ENCODE results near the gene PPP1CA. TPM values are rescaled to one million over a fixed set of nuclear protein-coding genes. Genes with fewer than 3 reads are reported as not detected.

The PPP1CA gene
- total RNA-seq, 4 donors from 2014 or later: 49.9 to 78.6 (median 63.4) TPM

DNA sequence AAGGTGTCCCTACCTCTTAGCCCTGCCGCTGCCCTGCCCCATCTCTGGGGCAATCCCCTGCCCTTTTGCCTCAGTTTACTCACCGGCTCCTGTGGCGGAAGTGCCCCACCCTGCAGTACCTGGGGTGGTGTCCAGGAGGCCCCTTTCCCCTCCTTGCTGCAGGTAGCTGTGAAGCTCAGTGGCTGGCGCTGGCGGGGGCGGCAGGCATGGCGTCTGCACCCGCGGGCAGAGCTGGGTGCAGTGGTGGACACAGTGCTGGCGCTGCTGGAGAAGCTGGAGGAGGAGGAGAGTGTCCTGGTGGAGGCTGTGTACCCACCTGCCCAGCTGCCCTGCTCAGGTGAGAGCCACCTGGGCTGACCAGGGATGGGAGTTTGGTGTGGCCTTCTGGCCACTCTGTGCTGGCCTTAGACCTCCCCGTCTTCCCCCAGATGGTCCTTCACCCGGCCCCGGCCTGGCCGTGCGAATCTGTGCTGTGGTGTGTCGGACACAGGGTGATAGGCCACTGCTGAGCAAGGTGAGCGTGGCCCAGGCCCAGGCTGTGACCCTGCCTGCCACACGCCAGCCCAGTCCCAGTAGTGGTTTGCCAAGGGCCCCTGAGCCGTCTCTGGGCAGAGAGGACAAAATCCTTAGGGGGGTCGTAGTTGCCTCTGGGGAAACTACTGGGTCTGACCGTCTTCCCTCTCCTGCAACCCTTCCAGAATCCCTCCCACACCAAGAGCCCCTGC lies 17.8 kb upstream of the PPP1CA start:
- Histone ChIP-seq H3K4me3 (no peak overlapping the region), H3K27me3 (no peaks in the 10 kb centered on the region), H3K9me3 (no peaks in the 10 kb centered on the region), H3K4me1 (peaks cover 0 to 65% (median 15%) of the 10 kb centered on the region in 3 donors), H3K27ac (peak overlapping the region in 3 of 4 donors; percentile 88 to 91 (median 91)), H3K36me3 (no peaks in the 10 kb centered on the region)
- no peak for ATAC-seq
- no CpG with 5 or more reads among the region's 21 CpGs for WGBS, 2 donors (ENCODE audit: low coverage in 1 of 2)
- TF ChIP-seq EP300 (IDR thresholded peaks at IDR 0.05) (no peak), POLR2AphosphoS5 (IDR thresholded peaks at IDR 0.05) (no peak), POLR2A (IDR thresholded peaks at IDR 0.05) (no peak)
- TF ChIP-seq, protein P1, sequence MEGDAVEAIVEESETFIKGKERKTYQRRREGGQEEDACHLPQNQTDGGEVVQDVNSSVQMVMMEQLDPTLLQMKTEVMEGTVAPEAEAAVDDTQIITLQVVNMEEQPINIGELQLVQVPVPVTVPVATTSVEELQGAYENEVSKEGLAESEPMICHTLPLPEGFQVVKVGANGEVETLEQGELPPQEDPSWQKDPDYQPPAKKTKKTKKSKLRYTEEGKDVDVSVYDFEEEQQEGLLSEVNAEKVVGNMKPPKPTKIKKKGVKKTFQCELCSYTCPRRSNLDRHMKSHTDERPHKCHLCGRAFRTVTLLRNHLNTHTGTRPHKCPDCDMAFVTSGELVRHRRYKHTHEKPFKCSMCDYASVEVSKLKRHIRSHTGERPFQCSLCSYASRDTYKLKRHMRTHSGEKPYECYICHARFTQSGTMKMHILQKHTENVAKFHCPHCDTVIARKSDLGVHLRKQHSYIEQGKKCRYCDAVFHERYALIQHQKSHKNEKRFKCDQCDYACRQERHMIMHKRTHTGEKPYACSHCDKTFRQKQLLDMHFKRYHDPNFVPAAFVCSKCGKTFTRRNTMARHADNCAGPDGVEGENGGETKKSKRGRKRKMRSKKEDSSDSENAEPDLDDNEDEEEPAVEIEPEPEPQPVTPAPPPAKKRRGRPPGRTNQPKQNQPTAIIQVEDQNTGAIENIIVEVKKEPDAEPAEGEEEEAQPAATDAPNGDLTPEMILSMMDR (IDR thresholded peaks at IDR 0.05): no peak

DNA sequence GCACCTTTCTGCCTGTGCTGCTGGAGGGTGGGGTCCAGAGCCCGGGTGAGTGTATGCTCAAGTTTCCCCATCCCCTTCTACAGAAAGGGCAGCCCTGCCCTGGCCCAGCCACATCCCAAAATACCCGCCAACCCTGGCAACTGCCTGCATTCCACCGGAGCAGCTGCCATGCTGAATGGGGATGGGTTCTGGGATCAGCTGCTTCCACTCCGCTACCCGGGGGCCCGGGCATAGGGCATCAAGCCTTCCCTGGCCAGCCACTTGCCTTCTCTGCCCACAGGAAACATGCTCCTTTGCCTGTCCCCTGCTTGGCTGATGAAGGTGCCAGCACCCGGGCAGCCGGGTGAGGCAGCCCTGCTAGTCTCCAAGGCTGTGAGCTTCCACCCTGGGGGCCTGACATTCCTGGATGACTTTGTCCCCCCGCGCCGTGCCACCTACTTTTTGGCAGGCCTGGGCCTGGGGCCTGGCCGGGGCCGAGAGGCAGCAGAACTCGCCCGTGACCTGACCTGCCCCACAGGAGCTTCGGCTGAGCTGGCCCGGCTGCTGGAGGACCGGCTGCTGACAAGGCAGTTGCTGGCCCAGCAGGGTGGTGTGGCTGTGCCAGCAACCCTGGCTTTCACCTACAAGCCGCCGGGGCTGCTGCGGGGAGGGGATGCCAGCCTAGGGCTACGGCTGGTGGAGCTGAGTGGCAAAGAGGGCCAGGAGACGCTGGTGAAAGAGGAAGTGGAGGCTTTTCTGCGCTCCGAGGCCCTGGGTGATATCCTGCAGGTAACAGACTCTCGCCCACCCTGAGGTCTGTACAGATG lies 17.0 kb upstream of the PPP1CA start:
- 94% methylated on average over 3 of the region's 26 CpGs; no CpG with 5 or more reads in 1 of the 2 donors for WGBS, 2 donors (ENCODE audit: low coverage in 1 of 2)
- Histone ChIP-seq H3K4me3 (no peak overlapping the region), H3K27me3 (no peaks in the 10 kb centered on the region), H3K36me3 (no peaks in the 10 kb centered on the region), H3K4me1 (peaks cover 0 to 65% (median 15%) of the 10 kb centered on the region in 3 donors), H3K27ac (peak overlapping the region in 1 of 4 donors; percentile 88), H3K9me3 (no peaks in the 10 kb centered on the region)
- TF ChIP-seq POLR2AphosphoS5 (IDR thresholded peaks at IDR 0.05) (no peak), POLR2A (IDR thresholded peaks at IDR 0.05) (no peak), EP300 (IDR thresholded peaks at IDR 0.05) (no peak)
- TF ChIP-seq, protein P1 (IDR thresholded peaks at IDR 0.05): no peak
- no peak for ATAC-seq

DNA sequence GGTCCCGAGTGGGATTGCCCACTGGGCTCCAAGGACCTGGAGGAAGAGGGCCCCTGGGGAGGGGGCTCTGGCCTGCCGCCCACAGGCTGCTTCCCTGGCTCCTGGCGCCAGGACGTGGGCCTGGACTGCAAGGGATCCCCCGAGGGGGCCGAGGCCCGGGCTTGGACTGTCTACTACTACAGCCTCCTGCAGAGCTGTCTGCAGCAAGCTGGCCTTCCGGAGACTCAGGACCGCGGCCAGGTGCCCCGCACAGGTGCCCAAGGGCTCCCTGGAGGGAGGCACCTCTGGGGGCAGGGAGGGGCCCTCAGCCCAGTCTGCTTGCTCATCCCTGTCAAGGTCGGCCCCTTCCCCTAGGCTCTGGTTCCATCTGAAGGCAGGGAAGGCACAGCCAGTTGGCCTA lies 15.8 kb upstream of the PPP1CA start:
- Histone ChIP-seq H3K4me3 (no peak overlapping the region), H3K4me1 (peaks cover 0 to 65% (median 15%) of the 10 kb centered on the region in 3 donors), H3K36me3 (no peaks in the 10 kb centered on the region), H3K27ac (peak overlapping the region in 2 of 4 donors; percentile 45 to 70), H3K27me3 (peaks cover 7% of the 10 kb centered on the region), H3K9me3 (no peaks in the 10 kb centered on the region)
- ATAC-seq: no peak
- WGBS, 2 donors (ENCODE audit: low coverage in 1 of 2): no CpG with 5 or more reads among the region's 12 CpGs
- TF ChIP-seq EP300 (IDR thresholded peaks at IDR 0.05) (no peak), POLR2AphosphoS5 (IDR thresholded peaks at IDR 0.05) (no peak), POLR2A (IDR thresholded peaks at IDR 0.05) (no peak)
- TF ChIP-seq, protein P1 (IDR thresholded peaks at IDR 0.05): no peak

DNA sequence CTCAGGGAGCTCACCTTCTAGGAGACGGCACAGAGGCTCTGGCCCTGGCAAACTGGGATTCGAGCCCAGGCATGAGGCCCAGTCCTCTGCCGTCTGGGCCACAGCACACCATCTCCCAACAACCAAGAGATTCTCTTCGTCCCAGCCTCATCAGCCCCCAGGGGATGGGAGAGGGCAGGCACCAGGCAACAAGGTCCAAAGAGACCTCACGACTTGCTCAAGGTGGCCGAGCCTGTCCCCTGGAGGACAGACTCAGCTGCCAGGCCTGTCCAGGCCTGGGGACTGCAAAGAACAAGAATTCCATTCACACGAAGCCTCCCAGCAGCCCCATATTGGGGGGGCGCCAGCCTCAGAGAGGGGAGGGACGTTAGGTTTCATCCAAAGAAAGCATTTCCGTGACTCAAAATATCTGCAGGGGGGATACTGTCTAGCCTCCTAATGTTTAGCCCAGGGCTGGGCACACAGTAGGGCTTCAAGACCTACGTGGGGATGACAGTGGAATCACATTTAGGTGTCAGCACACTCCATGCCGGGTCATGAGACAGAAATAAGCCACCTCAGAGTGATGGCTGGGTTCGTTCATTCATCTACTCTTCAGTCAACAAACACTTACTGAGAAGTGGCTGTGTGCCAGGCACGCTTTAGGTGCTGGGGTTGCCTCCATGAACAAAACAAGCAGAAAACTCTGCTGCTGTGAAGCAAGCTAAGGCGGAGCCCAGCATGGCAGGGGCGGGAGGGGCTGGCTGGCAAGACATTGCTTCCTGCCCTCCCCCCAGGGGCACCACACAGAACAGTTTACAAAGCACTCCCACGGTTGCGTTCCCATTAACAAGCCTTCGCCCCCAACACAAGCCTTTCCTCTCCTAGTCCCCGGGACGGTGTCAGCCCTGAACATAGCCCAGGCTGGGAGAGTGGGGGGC lies 15.0 kb upstream of the PPP1CA start:
- no peaks in the 10 kb centered on the region for H3K9me3 ChIP-seq
- peaks cover 0 to 65% (median 15%) of the 10 kb centered on the region in 3 donors for H3K4me1 ChIP-seq
- 60 to 87% methylated on average over 3 to 5 of the region's 21 CpGs for WGBS, 2 donors (ENCODE audit: low coverage in 1 of 2)
- peak overlapping the region in 3 of 4 donors; percentile 67 to 73 (median 70) for H3K27ac ChIP-seq
- H3K4me3 ChIP-seq: no peak overlapping the region
- no peaks in the 10 kb centered on the region for H3K36me3 ChIP-seq
- no peak for TF ChIP-seq POLR2AphosphoS5 (IDR thresholded peaks at IDR 0.05)
- no peak for TF ChIP-seq POLR2A (IDR thresholded peaks at IDR 0.05)
- no peak for TF ChIP-seq EP300 (IDR thresholded peaks at IDR 0.05)
- TF ChIP-seq, protein P1 (IDR thresholded peaks at IDR 0.05): no peak
- ATAC-seq: no peak
- peaks cover 14% of the 10 kb centered on the region for H3K27me3 ChIP-seq
